Measurements from ENCODE around the gene VGLL4.

DNA sequence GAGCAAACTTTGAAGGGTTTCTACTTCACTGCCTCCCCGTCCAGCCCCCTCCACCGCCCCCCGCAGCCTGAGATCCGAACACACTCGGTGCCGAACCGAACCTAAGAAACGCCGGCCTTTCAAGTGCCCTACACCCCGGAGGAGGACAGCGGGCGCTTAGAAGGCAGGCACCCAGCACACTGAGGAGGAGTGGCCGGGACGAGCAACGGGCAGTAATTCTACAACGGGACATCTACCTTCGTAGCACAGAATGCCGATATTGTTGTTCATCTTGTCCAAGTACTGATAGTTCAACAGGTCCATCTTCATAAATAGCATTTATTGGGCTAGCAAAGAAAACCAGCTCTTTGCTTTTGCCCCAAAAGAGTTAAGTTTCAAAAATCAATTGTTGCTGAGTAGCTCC lies 513 bp downstream of the VGLL4 start:
- TF ChIP-seq SRF (IDR thresholded peaks at IDR 0.05; ENCODE audit: low read depth): no peak
- TF ChIP-seq, protein P1, sequence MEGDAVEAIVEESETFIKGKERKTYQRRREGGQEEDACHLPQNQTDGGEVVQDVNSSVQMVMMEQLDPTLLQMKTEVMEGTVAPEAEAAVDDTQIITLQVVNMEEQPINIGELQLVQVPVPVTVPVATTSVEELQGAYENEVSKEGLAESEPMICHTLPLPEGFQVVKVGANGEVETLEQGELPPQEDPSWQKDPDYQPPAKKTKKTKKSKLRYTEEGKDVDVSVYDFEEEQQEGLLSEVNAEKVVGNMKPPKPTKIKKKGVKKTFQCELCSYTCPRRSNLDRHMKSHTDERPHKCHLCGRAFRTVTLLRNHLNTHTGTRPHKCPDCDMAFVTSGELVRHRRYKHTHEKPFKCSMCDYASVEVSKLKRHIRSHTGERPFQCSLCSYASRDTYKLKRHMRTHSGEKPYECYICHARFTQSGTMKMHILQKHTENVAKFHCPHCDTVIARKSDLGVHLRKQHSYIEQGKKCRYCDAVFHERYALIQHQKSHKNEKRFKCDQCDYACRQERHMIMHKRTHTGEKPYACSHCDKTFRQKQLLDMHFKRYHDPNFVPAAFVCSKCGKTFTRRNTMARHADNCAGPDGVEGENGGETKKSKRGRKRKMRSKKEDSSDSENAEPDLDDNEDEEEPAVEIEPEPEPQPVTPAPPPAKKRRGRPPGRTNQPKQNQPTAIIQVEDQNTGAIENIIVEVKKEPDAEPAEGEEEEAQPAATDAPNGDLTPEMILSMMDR (IDR thresholded peaks at IDR 0.05 in 2 of 3, conservative IDR thresholded peaks at IDR 0.05 in 1 of 3; ENCODE audit: borderline replicate concordance in 1 of 3, insufficient read depth in 1 of 3, low read depth in 2 of 3, low read length in 2 of 3): no peak
- TF ChIP-seq POLR2AphosphoS5 (IDR thresholded peaks at IDR 0.05; ENCODE audit: low read depth, low read length): no peak
- TF ChIP-seq REST (IDR thresholded peaks at IDR 0.05; ENCODE audit: low read depth): no peak
- no peak for TF ChIP-seq EZH2phosphoT487 (IDR thresholded peaks at IDR 0.05; ENCODE audit: borderline replicate concordance)
- TF ChIP-seq TCF7L2 (IDR thresholded peaks at IDR 0.05; ENCODE audit: borderline replicate concordance, extremely low read depth, insufficient read depth, insufficient read length): no peak
- TF ChIP-seq CEBPB (IDR thresholded peaks at IDR 0.05; ENCODE audit: low read depth): no peak
- no peak for TF ChIP-seq ZFX (IDR thresholded peaks at IDR 0.05)
- TF ChIP-seq EZH2 (IDR thresholded peaks at IDR 0.05): no peak
- no peak for TF ChIP-seq POLR2A (IDR thresholded peaks at IDR 0.05; ENCODE audit: borderline replicate concordance, extremely low read depth, insufficient read depth, insufficient read length)
- no peak for TF ChIP-seq EGR1 (IDR thresholded peaks at IDR 0.05; ENCODE audit: low read depth)
